Measurements from ENCODE around the gene GAS2. TPM values are rescaled to one million over a fixed set of nuclear protein-coding genes. Genes with fewer than 3 reads are reported as not detected.

Gene GAS2
- total RNA-seq, 3 donors from 2014 or later = 0.96 to 22.1 (median 10.2) TPM

- DNase-seq (ENCODE audit: low spot score in 2 of 2) = no peak
- H3K4me1 ChIP-seq = no peaks in the 10 kb centered on the region
- H3K36me3 ChIP-seq = no peaks in the 10 kb centered on the region
- no peak overlapping the region for H3K27ac ChIP-seq
- intact Hi-C loops (cut with DNase I; ENCODE audit: low total_unique reads) = no loop called here
- H3K9me3 ChIP-seq = no peaks in the 10 kb centered on the region
- TF ChIP-seq POLR2AphosphoS5 (IDR thresholded peaks at IDR 0.05) = no peak
- TF ChIP-seq CTCF (IDR thresholded peaks at IDR 0.05) = no peak
- no peak for TF ChIP-seq POLR2A (IDR thresholded peaks at IDR 0.05)
- H3K4me3 ChIP-seq = no peak overlapping the region
- no peaks in the 10 kb centered on the region for H3K27me3 ChIP-seq
These were observed 39.7 kb upstream of the GAS2 start for GRCh38 chr11:22626573-22627239.

- Histone ChIP-seq H3K4me3 (no peak overlapping the region), H3K27ac (no peak overlapping the region), H3K9me3 (no peaks in the 10 kb centered on the region), H3K27me3 (no peaks in the 10 kb centered on the region), H3K4me1 (no peaks in the 10 kb centered on the region), H3K36me3 (no peaks in the 10 kb centered on the region)
- intact Hi-C loops (cut with DNase I; ENCODE audit: low total_unique reads) = no loop called here
- DNase-seq (ENCODE audit: low spot score in 2 of 2) = no peak
- TF ChIP-seq POLR2AphosphoS5 (IDR thresholded peaks at IDR 0.05) = no peak
- TF ChIP-seq CTCF (IDR thresholded peaks at IDR 0.05) = no peak
- no peak for TF ChIP-seq POLR2A (IDR thresholded peaks at IDR 0.05)
These were observed 39.0 kb upstream of the GAS2 start for GRCh38 chr11:22627421-22627820.

DNA sequence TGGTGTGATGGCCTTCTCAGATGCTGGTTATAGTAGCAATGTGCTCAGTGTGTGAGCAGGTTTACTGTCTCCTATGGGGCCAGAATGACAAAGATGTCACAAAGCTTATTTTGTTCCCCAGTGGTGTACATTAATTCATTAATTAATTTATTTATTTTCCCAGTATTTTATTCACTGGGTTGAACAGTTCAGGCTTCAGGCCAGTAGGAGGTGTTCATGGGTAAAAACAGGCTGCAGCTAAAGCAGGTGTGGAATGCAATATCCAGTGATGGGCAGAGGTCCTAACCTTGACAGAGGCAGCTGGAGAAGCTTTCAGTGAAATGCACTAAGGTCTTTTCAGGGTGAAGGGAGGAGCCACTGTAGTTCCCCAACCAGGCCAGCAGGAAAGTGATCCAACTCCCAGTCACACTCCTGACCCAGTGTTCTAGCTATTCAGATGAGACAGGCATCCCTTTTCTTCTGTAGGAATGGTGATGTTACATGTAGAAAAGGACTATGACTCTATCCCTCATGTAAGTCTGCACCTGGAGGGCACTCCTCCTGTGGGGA lies 33.0 kb upstream of the GAS2 start:
- Histone ChIP-seq H3K27ac (no peak overlapping the region), H3K4me3 (no peak overlapping the region), H3K9me3 (no peaks in the 10 kb centered on the region), H3K36me3 (no peaks in the 10 kb centered on the region), H3K4me1 (no peaks in the 10 kb centered on the region), H3K27me3 (no peaks in the 10 kb centered on the region)
- no peak for DNase-seq (ENCODE audit: low spot score in 2 of 2)
- intact Hi-C loops (cut with DNase I; ENCODE audit: low total_unique reads) = no loop called here
- TF ChIP-seq POLR2AphosphoS5 (IDR thresholded peaks at IDR 0.05) = no peak
- no peak for TF ChIP-seq POLR2A (IDR thresholded peaks at IDR 0.05)
- TF ChIP-seq CTCF (IDR thresholded peaks at IDR 0.05) = no peak

DNA sequence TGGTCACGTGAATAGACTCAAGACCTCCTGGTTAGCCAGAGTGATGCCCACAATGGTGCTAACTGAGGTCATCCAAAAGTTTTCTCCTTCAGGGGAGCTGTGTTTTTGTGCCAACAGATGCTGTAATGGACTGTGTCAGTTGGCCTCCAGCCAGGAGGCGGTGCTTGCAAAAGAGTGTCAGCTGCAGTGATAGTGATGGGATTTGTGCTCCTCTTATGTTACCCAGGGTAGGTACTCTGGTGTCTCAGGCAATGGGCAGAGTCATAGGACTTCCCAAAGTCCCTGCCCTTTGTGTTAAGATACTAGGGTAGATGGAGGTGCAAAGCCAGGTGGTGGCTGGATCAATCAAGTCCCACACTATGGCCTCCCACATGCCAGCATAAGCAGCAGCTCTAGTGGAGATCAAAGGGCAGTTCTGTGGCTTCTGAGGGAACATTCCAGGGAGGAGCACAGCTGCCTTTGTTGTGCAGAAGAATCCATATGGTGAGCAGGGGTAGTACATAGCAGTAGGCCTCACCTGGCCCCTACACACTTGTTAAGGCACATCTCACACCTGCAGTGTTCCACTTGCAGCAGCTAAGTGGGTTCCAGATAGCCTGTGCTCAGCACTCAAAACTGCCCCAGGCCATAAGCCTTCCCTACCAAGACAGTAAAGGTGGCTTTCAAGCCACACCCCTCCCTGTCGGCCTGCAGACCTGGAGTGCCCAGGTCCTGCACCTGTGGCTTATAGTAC lies 31.3 kb upstream of the GAS2 start:
- Histone ChIP-seq H3K27ac (no peak overlapping the region), H3K9me3 (no peaks in the 10 kb centered on the region), H3K27me3 (no peaks in the 10 kb centered on the region), H3K4me3 (no peak overlapping the region), H3K36me3 (no peaks in the 10 kb centered on the region), H3K4me1 (no peaks in the 10 kb centered on the region)
- DNase-seq (ENCODE audit: low spot score in 2 of 2) = no peak
- intact Hi-C loops (cut with DNase I; ENCODE audit: low total_unique reads) = no loop called here
- TF ChIP-seq POLR2A (IDR thresholded peaks at IDR 0.05) (no peak), CTCF (IDR thresholded peaks at IDR 0.05) (no peak), POLR2AphosphoS5 (IDR thresholded peaks at IDR 0.05) (no peak)

GRCh38 chr11:22635689-22636088 lies 30.7 kb upstream of the GAS2 start:
- no peak overlapping the region for H3K4me3 ChIP-seq
- intact Hi-C loops (cut with DNase I; ENCODE audit: low total_unique reads) = no loop called here
- H3K27me3 ChIP-seq = no peaks in the 10 kb centered on the region
- TF ChIP-seq POLR2A (IDR thresholded peaks at IDR 0.05) = no peak
- no peak for TF ChIP-seq POLR2AphosphoS5 (IDR thresholded peaks at IDR 0.05)
- TF ChIP-seq CTCF (IDR thresholded peaks at IDR 0.05) = no peak
- H3K9me3 ChIP-seq = no peaks in the 10 kb centered on the region
- DNase-seq (ENCODE audit: low spot score in 2 of 2) = no peak
- H3K36me3 ChIP-seq = no peaks in the 10 kb centered on the region
- H3K4me1 ChIP-seq = no peaks in the 10 kb centered on the region
- H3K27ac ChIP-seq = no peak overlapping the region
